Measurements from ENCODE around the gene SRRD. TPM values are rescaled to one million over a fixed set of nuclear protein-coding genes. Genes with fewer than 3 reads are reported as not detected.

Gene SRRD
- total and polyA plus RNA-seq, 2 of the 13 experiments (the other 11 are each of a cell fraction or from before 2014, with no cell fraction given) = 22.8 to 36.6 TPM

GRCh38 chr22:26499188-26499703 lies 15.6 kb downstream of the SRRD start:
- Histone ChIP-seq H3K79me2 (ENCODE audit: insufficient read depth, low read length) (no peaks in the 10 kb centered on the region), H3K36me3 (replicated peaks in 1 of 2; ENCODE audit: control insufficient read depth in 1 of 2, insufficient read depth in 2 of 2, low read length in 2 of 2) (peaks cover 32 to 82% of the 10 kb centered on the region in 2 experiments), H3K4me3 (replicated peaks in 1 of 3; ENCODE audit: insufficient read depth in 1 of 3, low read depth in 2 of 3, low read length in 3 of 3) (no peak overlapping the region), H3K4me1 (ENCODE audit: insufficient read depth, low read length) (no peaks in the 10 kb centered on the region), H2AFZ (ENCODE audit: low read length) (no peak overlapping the region), H3K4me2 (ENCODE audit: low read depth, low read length) (no peak overlapping the region), H4K20me1 (ENCODE audit: insufficient read depth, low read length) (no peaks in the 10 kb centered on the region), H3K27ac (ENCODE audit: extremely low read length, insufficient read depth, low read length) (no peak overlapping the region), H3K9me3 (ENCODE audit: low read length) (no peaks in the 10 kb centered on the region), H3K9ac (ENCODE audit: insufficient read depth, low read depth, low read length) (no peak overlapping the region), H3K27me3 (ENCODE audit: control insufficient read depth in 1 of 2, insufficient read depth in 2 of 2, low read length in 2 of 2) (no peaks in the 10 kb centered on the region)
- no peak for FAIRE-seq
- in situ Hi-C loops (cut with HindIII; ENCODE audit: extremely low pct_ligation_motif_present, low pct_unique_long_range_greater_than_20kb) (no loop called here), intact Hi-C loops (cut with micrococcal nuclease; ENCODE audit: unreplicated experiment) (no loop called here)
- POLR2A ChIA-PET = interaction anchor here (1.5 kb wide), 2 partner anchors 13 to 16 kb away, joined by 3 to 4 read pairs; partner anchors contain the start of genes HPS4, SRRD and TFIP11
- BruUV-seq (replicated peaks) = no TSS peak
- TF ChIP-seq MEF2D (CRISPR knock-in tag; IDR thresholded peaks at IDR 0.05) (no peak), AGO2 (optimal IDR thresholded peaks at IDR 0.05; ENCODE audit: low read depth, low read length) (peak; percentile 25), ZNF850 (CRISPR knock-in tag; conservative IDR thresholded peaks at IDR 0.05) (no peak), MTA1 (CRISPR knock-in tag; IDR thresholded peaks at IDR 0.05; ENCODE audit: borderline replicate concordance) (no peak), ZNF772 (CRISPR knock-in tag; IDR thresholded peaks at IDR 0.05) (no peak)
- no peak for DNase-seq (ENCODE audit: low spot score)
- no peak for ATAC-seq
- 95% methylated on average over 7 of the region's 25 CpGs for WGBS (ENCODE audit: low lambda C conversion rate)
- CTCF ChIA-PET (ENCODE audit: low intra/inter-chr PET ratio, low total read pairs) = no interaction called here

- Histone ChIP-seq H3K9me3 (ENCODE audit: low read length) (no peaks in the 10 kb centered on the region), H3K79me2 (ENCODE audit: insufficient read depth, low read length) (no peaks in the 10 kb centered on the region), H4K20me1 (ENCODE audit: insufficient read depth, low read length) (no peaks in the 10 kb centered on the region), H3K4me1 (ENCODE audit: insufficient read depth, low read length) (no peaks in the 10 kb centered on the region), H3K9ac (ENCODE audit: insufficient read depth, low read depth, low read length) (no peak overlapping the region), H3K4me2 (ENCODE audit: low read depth, low read length) (no peak overlapping the region), H2AFZ (ENCODE audit: low read length) (no peak overlapping the region), H3K27ac (ENCODE audit: extremely low read length, insufficient read depth, low read length) (no peak overlapping the region), H3K27me3 (ENCODE audit: control insufficient read depth in 1 of 2, insufficient read depth in 2 of 2, low read length in 2 of 2) (no peaks in the 10 kb centered on the region), H3K4me3 (replicated peaks in 1 of 3; ENCODE audit: insufficient read depth in 1 of 3, low read depth in 2 of 3, low read length in 3 of 3) (no peak overlapping the region), H3K36me3 (replicated peaks in 1 of 2; ENCODE audit: control insufficient read depth in 1 of 2, insufficient read depth in 2 of 2, low read length in 2 of 2) (peaks cover 27 to 79% of the 10 kb centered on the region in 2 experiments)
- ChIA-PET POLR2A (interaction anchor here (0.7 to 1.3 kb wide), 2 partner anchors 10 to 331 kb away, joined by 3 to 4 read pairs; partner anchors contain the start of gene TFIP11), CTCF (ENCODE audit: low intra/inter-chr PET ratio, low total read pairs) (no interaction called here)
- intact Hi-C loops (cut with micrococcal nuclease; ENCODE audit: unreplicated experiment) = no loop called here
- WGBS (ENCODE audit: low lambda C conversion rate) = 83% methylated on average over 2 of the region's 2 CpGs
- TF ChIP-seq ZNF674 (CRISPR knock-in tag; IDR thresholded peaks at IDR 0.05; ENCODE audit: low read depth) = no peak
- FAIRE-seq (no peak), DNase-seq (ENCODE audit: low spot score) (no peak), ATAC-seq (no peak)
- BruUV-seq (replicated peaks) = no TSS peak
- in situ Hi-C loops (cut with HindIII; ENCODE audit: extremely low pct_ligation_motif_present, low pct_unique_long_range_greater_than_20kb) = no loop called here
Observed at GRCh38 chr22:26501996-26502395, 18.3 kb downstream of the SRRD start.
